GM12864 (cell line): ENCODE results near the gene ASPG.

Experiments
- DNase-seq: peaks from one replicate; pipeline ENCODE4 v3.0.0-alpha.2; 2011; ENCODE audit warnings: low read depth
- H3K4me3 ChIP-seq: 2 replicates; pipeline ENCODE4 v1.5.1; 2011; ENCODE audit warnings: mild to moderate bottlenecking, low read depth, low read length, control low read depth
- CTCF ChIP-seq: IDR thresholded peaks from 2 replicates; pipeline ENCODE4 v1.5.1; 2011; ENCODE audit warnings: low read depth, mild to moderate bottlenecking, moderate library complexity, low read length, control low read depth, inconsistent platforms; ENCODE audit errors: missing control alignments

The ASPG gene

DNA sequence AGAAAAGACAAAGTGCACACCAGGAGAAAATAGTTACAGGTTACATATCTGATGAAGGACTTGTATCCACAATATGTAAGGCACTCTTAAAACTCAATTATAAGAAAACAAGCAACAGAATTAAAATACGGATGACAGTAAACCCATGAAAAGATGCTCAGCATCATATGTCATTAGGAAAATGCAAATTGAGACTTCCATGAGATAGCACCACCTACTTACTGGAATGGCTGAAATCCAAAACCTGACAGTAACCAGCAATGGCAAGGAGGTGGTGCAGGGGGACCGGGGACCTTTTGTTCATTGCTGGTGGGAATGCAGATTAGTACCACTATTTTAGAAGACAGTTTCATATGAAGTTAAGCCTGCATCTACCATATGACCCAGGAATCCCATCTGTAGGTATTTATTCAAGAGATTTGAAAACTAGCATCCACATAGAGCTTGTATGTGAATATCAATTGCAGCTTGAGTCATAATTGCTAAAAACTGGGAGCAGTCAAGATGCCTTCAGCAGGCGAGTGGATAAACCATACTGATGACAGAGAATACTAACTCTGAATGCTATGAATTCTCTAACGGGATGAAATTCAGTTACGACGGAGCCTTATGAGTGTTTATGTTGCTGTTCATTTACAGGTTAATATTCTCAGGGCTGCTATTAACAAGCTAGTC is 43.9 kb upstream of the ASPG start:
- H3K4me3 ChIP-seq, result no peak overlapping the region
- TF ChIP-seq CTCF, result no peak
- DNase-seq, result no peak

DNA sequence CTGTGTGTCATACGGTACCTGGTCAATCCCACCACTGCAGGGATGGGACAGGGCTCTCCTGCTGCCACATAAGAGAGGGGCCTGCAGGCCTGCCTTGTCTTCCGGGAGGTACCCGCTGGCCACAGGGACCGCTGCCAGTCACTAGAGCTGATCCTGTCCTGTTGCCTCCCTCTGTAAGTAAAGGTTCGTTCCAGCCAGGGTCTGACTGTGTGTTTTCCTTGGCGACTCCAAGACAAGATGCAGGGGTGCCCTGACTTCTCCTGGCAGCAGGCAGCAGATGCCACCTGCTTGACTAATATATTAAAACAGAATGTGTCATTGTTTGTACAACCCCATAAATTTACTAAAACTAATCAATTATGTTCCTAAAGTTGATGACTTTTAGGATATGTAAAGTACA is 41.5 kb upstream of the ASPG start:
- no peak overlapping the region for H3K4me3 ChIP-seq
- no peak for TF ChIP-seq CTCF
- DNase-seq, result no peak

- TF ChIP-seq CTCF, result no peak
- H3K4me3 ChIP-seq, result no peak overlapping the region
- no peak for DNase-seq
These were observed 37.7 kb upstream of the ASPG start for GRCh38 chr14:104047761-104048160.

DNA sequence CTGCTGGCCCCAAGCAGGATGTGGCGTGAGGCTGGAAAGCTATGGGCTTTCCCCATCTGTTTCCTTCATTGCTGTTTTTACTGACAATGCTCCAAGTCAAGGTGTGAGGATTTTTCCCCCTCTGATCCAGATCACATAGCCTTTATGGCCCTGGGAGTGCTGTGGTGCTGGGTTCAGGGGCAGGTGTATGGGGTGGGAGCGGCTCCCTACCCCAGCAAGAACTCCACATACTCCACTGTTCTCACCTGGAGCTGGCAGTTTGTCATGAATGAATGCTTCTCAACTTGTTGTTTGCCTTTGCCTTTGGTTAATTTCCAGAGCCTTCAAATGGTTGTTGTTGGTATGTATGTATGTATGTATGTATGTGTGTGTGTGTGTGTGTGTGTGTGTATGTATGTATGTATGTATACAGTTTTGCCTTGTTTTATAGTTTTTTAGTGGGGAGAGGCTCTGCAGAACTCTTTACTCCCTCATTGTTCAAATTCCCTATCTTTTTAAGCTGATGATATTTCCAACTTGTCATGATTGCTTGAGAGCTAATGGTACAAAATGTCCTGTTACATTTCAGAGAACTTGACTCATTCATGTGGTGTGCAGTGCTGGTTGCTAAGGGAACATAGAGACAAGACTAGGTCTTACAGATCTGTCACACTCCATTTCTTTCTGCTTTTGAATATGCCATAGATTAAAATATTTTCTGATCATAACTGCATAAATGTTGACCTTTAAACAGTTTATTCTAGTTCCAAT is 36.6 kb upstream of the ASPG start:
- DNase-seq, result no peak
- TF ChIP-seq CTCF, result no peak
- H3K4me3 ChIP-seq, result no peak overlapping the region

DNA sequence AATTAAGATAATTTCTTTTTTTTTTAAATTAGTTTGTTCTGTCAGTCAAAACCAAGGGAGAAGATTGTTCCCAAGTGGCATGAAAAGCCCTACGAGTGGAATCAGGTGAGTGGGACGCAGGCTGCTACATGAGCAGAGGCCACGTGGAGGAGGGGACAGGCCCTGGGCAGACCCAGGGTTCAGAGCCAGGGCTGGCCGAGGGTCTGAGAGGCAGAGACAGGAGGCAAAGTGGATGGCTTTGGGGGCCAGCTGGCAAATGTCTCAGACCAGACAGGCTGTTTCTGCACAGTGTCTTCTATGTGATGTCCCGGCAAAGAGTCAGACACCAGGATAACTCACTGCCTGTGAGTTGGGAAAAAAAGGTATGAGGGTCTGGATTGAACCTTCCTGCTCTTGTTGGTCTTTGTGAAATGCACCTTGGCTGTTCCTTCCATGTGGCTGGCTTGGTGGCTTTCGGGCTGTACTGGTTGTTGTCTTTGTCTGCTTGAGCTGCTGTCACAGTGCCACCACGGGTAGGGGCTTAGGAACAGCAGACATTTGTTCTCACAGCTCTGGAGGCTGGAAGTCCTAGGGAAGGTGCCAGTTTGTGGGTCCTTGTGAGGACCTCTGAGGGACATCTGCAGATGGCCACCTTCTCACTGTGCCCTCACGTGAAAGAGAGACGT is 35.8 kb upstream of the ASPG start:
- TF ChIP-seq CTCF, result no peak

GRCh38 chr14:104051092-104051813 is 34.2 kb upstream of the ASPG start:
- TF ChIP-seq CTCF, result no peak
- no peak overlapping the region for H3K4me3 ChIP-seq
- DNase-seq, result no peak

More for the DNA sequence above, 35.8 kb upstream of the ASPG start:
- DNase-seq, result no peak
- no peak overlapping the region for H3K4me3 ChIP-seq
